ENCODE measurements around the gene RAB3GAP1.

- TF ChIP-seq CTCF (conservative IDR thresholded peaks at IDR 0.05; ENCODE audit: low read depth, low read length): no peak
- no peak for TF ChIP-seq EZH2 (IDR thresholded peaks at IDR 0.05; ENCODE audit: low read length, unreplicated experiment)
These were observed 92.3 kb downstream of the RAB3GAP1 start for GRCh38 chr2:135144343-135144742.
